ENCODE measurements around the gene SLC4A1AP. TPM values are rescaled to one million over a fixed set of nuclear protein-coding genes. Genes with fewer than 3 reads are reported as not detected.

Gene SLC4A1AP
- polyA plus RNA-seq, 1 of the 3 experiments (the other 2 are of a cell fraction) = 9.4 TPM

GRCh38 chr2:27709326-27709725, 45.6 kb downstream of the SLC4A1AP start:
- no peak for TF ChIP-seq MEF2A (IDR thresholded peaks at IDR 0.05; ENCODE audit: borderline replicate concordance, low read depth)
- no peak for TF ChIP-seq PBX3 (IDR thresholded peaks at IDR 0.05)
- Histone ChIP-seq H3K79me2 (ENCODE audit: insufficient read depth) (no peaks in the 10 kb centered on the region), H3K4me1 (ENCODE audit: control insufficient read depth in 1 of 2, insufficient read depth in 2 of 2, low read depth in 1 of 2, low read length in 1 of 2) (peaks cover 6 to 13% of the 10 kb centered on the region in 2 experiments; a peak in 3 of 4 replicates), H3K9ac (no peak overlapping the region), H3K9me3 (no peaks in the 10 kb centered on the region), H3K36me3 (replicated peaks in 1 of 2; ENCODE audit: control insufficient read depth in 1 of 2, insufficient read depth in 2 of 2, low read length in 1 of 2) (no peaks in the 10 kb centered on the region), H3K4me2 (no peak overlapping the region), H3K27me3 (ENCODE audit: insufficient read depth) (no peaks in the 10 kb centered on the region), H3F3A (replicated peaks; ENCODE audit: insufficient read depth) (peaks cover 20% of the 10 kb centered on the region), H3K27ac (ENCODE audit: low read depth in 2 of 2, low read length in 1 of 2) (no peak overlapping the region), H2AFZ (ENCODE audit: low read depth) (no peak overlapping the region), H4K20me1 (ENCODE audit: insufficient read depth) (no peaks in the 10 kb centered on the region), H3K4me3 (ENCODE audit: low read depth in 2 of 2, low read length in 1 of 2) (no peak overlapping the region), H3K9me2 (no peaks in the 10 kb centered on the region)
- POLR2A ChIA-PET = no interaction called here
- CTCF ChIA-PET = interaction anchor here (2.8 to 18.8 kb wide), 3 partner anchors 14 to 687 kb away, joined by 9 to 333 read pairs (median 42); no protein-coding TSS in a partner anchor
- WGBS (ENCODE audit: low lambda C conversion rate) = 66% methylated on average over 2 of the region's 2 CpGs
- no peak for DNase-seq

- Histone ChIP-seq H3K4me3 (ENCODE audit: low read depth in 2 of 2, low read length in 1 of 2) (no peak overlapping the region), H2AFZ (ENCODE audit: low read depth) (no peak overlapping the region), H3K79me2 (ENCODE audit: insufficient read depth) (no peaks in the 10 kb centered on the region), H3F3A (replicated peaks; ENCODE audit: insufficient read depth) (peaks cover 17% of the 10 kb centered on the region), H3K4me1 (ENCODE audit: control insufficient read depth in 1 of 2, insufficient read depth in 2 of 2, low read depth in 1 of 2, low read length in 1 of 2) (peaks cover 8 to 13% of the 10 kb centered on the region in 2 experiments; a peak in 3 of 4 replicates), H3K27me3 (ENCODE audit: insufficient read depth) (no peaks in the 10 kb centered on the region), H3K9me2 (no peaks in the 10 kb centered on the region), H4K20me1 (ENCODE audit: insufficient read depth) (no peaks in the 10 kb centered on the region), H3K4me2 (no peak overlapping the region), H3K9me3 (no peaks in the 10 kb centered on the region), H3K36me3 (replicated peaks in 1 of 2; ENCODE audit: control insufficient read depth in 1 of 2, insufficient read depth in 2 of 2, low read length in 1 of 2) (no peaks in the 10 kb centered on the region), H3K27ac (ENCODE audit: low read depth in 2 of 2, low read length in 1 of 2) (no peak overlapping the region), H3K9ac (no peak overlapping the region)
- no peak for TF ChIP-seq TCF12 (IDR thresholded peaks at IDR 0.05)
- no peak for TF ChIP-seq NRF1 (IDR thresholded peaks at IDR 0.05; ENCODE audit: low read depth, low read length)
- TF ChIP-seq ELF1 (IDR thresholded peaks at IDR 0.05) = no peak
- no peak for TF ChIP-seq EP300 (IDR thresholded peaks at IDR 0.05; ENCODE audit: borderline replicate concordance in 1 of 2, low read depth in 1 of 2, low read length in 1 of 2)
- TF ChIP-seq TEAD4 (IDR thresholded peaks at IDR 0.05; ENCODE audit: borderline replicate concordance, insufficient read depth) = no peak
- TF ChIP-seq USF1 (IDR thresholded peaks at IDR 0.05; ENCODE audit: borderline replicate concordance, low read depth) = no peak
- no peak for TF ChIP-seq FOXJ3 (CRISPR knock-in tag; IDR thresholded peaks at IDR 0.05)
- no peak for TF ChIP-seq NFIC (IDR thresholded peaks at IDR 0.05; ENCODE audit: borderline replicate concordance)
- TF ChIP-seq USF2 (IDR thresholded peaks at IDR 0.05; ENCODE audit: borderline replicate concordance, low read depth, low read length) = no peak
- no peak for TF ChIP-seq IRF3 (IDR thresholded peaks at IDR 0.05; ENCODE audit: low read depth, low read length)
- no peak for TF ChIP-seq YY1 (IDR thresholded peaks at IDR 0.05; ENCODE audit: low read depth)
- TF ChIP-seq JUND (IDR thresholded peaks at IDR 0.05) = no peak
- no peak for TF ChIP-seq EZH2phosphoT487 (IDR thresholded peaks at IDR 0.05; ENCODE audit: borderline replicate concordance, low read depth)
- no peak for TF ChIP-seq SMC3 (IDR thresholded peaks at IDR 0.05; ENCODE audit: low read depth, low read length)
- no peak for TF ChIP-seq RXRA (IDR thresholded peaks at IDR 0.05; ENCODE audit: borderline replicate concordance, low read depth)
- TF ChIP-seq MEF2A (IDR thresholded peaks at IDR 0.05; ENCODE audit: borderline replicate concordance, low read depth) = no peak
- POLR2A ChIA-PET = no interaction called here
- WGBS (ENCODE audit: low lambda C conversion rate) = 93% methylated on average over 7 of the region's 7 CpGs
- CTCF ChIA-PET = interaction anchor here (4.3 to 18.8 kb wide), 3 partner anchors 13 to 23 kb away, joined by 40 to 333 read pairs (median 42); no protein-coding TSS in a partner anchor
- DNase-seq = no peak
Observed at GRCh38 chr2:27709960-27710575, 46.4 kb downstream of the SLC4A1AP start.

Data from SK-N-SH (cell line).